Measurements from ENCODE around the gene IGF1R.

Gene IGF1R

GRCh38 chr15:98781838-98782237 is 133.5 kb downstream of the IGF1R start:
- DNase-seq: no peak

- no peak for DNase-seq
Measured at GRCh38 chr15:98782801-98783200, 134.5 kb downstream of the IGF1R start.

- DNase-seq: no peak
Measured at GRCh38 chr15:98785431-98785806, 137.1 kb downstream of the IGF1R start.

- DNase-seq: no peak
Measured at GRCh38 chr15:98785807-98786621, 137.7 kb downstream of the IGF1R start.

- no peak for DNase-seq
Measured at GRCh38 chr15:98786717-98787116, 138.4 kb downstream of the IGF1R start.

- DNase-seq: no peak
Measured at GRCh38 chr15:98787194-98787593, 138.9 kb downstream of the IGF1R start.

GRCh38 chr15:98787936-98788757 is 139.8 kb downstream of the IGF1R start:
- DNase-seq: peak; percentile 30

- no peak for DNase-seq
Measured at GRCh38 chr15:98789020-98789419, 140.7 kb downstream of the IGF1R start.

GRCh38 chr15:98790270-98790669 is 141.9 kb downstream of the IGF1R start:
- no peak for DNase-seq

GRCh38 chr15:98791046-98791701 is 142.8 kb downstream of the IGF1R start:
- no peak for DNase-seq

GRCh38 chr15:98792117-98792516 is 143.8 kb downstream of the IGF1R start:
- DNase-seq: no peak

- no peak for DNase-seq
Measured at GRCh38 chr15:98794211-98794610, 145.9 kb downstream of the IGF1R start.

GRCh38 chr15:98794748-98795147 is 146.4 kb downstream of the IGF1R start:
- no peak for DNase-seq

GRCh38 chr15:98795980-98796379 is 147.6 kb downstream of the IGF1R start:
- DNase-seq: no peak

GRCh38 chr15:98796685-98797357 is 148.5 kb downstream of the IGF1R start:
- no peak for DNase-seq

GRCh38 chr15:98798375-98798893 is 150.1 kb downstream of the IGF1R start:
- no peak for DNase-seq

- DNase-seq: no peak
Measured at GRCh38 chr15:98799461-98800390, 151.4 kb downstream of the IGF1R start.

GRCh38 chr15:98800437-98801233 is 152.3 kb downstream of the IGF1R start:
- peak; percentile 75 for DNase-seq

GRCh38 chr15:98801234-98801561 is 152.9 kb downstream of the IGF1R start:
- no peak for DNase-seq

- DNase-seq: no peak
Measured at GRCh38 chr15:98802187-98802586, 153.8 kb downstream of the IGF1R start.

Measured in EL (cell line).